H9 (cell line): ENCODE results near the gene WDR87. TPM values are rescaled to one million over a fixed set of nuclear protein-coding genes. Genes with fewer than 3 reads are reported as not detected.

Experiments used
- DNase-seq: peaks from one replicate; pipeline ENCODE4 v3.0.0-alpha.2; 2017
- H2AFZ ChIP-seq: one replicate; pipeline ENCODE4 v1.6.1; 2013; ENCODE audit warnings: mild to moderate bottlenecking, low read length, control low read depth, moderate library complexity
- H2AK5ac ChIP-seq: 2 replicates; pipeline ENCODE4 v1.6.1; 2013; ENCODE audit warnings: low read length, control low read depth, mixed read lengths; ENCODE audit not compliant: insufficient read length
- H2BK120ac ChIP-seq: one replicate; pipeline ENCODE4 v1.6.1; 2013; ENCODE audit warnings: low read depth, mild to moderate bottlenecking, low read length, control low read depth, inconsistent platforms; ENCODE audit not compliant: poor library complexity, severe bottlenecking
- H2BK12ac ChIP-seq: 2 replicates; pipeline ENCODE4 v1.6.1; 2013; ENCODE audit warnings: low read length, control low read depth, mixed read lengths, low read depth; ENCODE audit not compliant: insufficient read length
- H2BK15ac ChIP-seq: 2 replicates; pipeline ENCODE4 v1.6.1; 2013; ENCODE audit warnings: low read depth, low read length, control low read depth
- H2BK20ac ChIP-seq: one replicate; pipeline ENCODE4 v1.6.1; 2013; ENCODE audit warnings: low read depth, mild to moderate bottlenecking, low read length, control low read depth, inconsistent platforms; ENCODE audit not compliant: poor library complexity, severe bottlenecking
- H2BK5ac ChIP-seq: 2 replicates; pipeline ENCODE4 v1.6.1; 2013; ENCODE audit warnings: low read length, control low read depth, mixed read lengths; ENCODE audit not compliant: insufficient read length
- H3K14ac ChIP-seq: 2 replicates; pipeline ENCODE4 v1.6.1; 2013; ENCODE audit warnings: low read length, control low read depth; ENCODE audit not compliant: insufficient read depth
- H3K18ac ChIP-seq: 2 replicates; pipeline ENCODE4 v1.6.1; 2013; ENCODE audit warnings: low read depth, mild to moderate bottlenecking, mixed read lengths, low read length, control low read depth; ENCODE audit not compliant: insufficient read length
- H3K23ac ChIP-seq: 2 replicates; pipeline ENCODE4 v1.6.1; 2013; ENCODE audit warnings: low read length, control low read depth, mixed read lengths, low read depth; ENCODE audit not compliant: insufficient read length
- H3K23me2 ChIP-seq: 2 replicates; pipeline ENCODE4 v1.6.1; 2013; ENCODE audit warnings: low read depth, mild to moderate bottlenecking, mixed read lengths, low read length, control low read depth; ENCODE audit not compliant: insufficient read length, poor library complexity, severe bottlenecking
- H3K27ac ChIP-seq: 2 replicates; pipeline ENCODE4 v1.5.1; 2013; ENCODE audit warnings: low read length, control low read depth, mixed read lengths, low read depth; ENCODE audit not compliant: insufficient read length
- H3K27me3 ChIP-seq: 2 replicates; pipeline ENCODE4 v1.6.1; 2013; ENCODE audit warnings: low read length, control low read depth, inconsistent platforms; ENCODE audit not compliant: insufficient read depth
- H3K4ac ChIP-seq: 2 replicates; pipeline ENCODE4 v1.6.1; 2013; ENCODE audit warnings: low read depth, mild to moderate bottlenecking, control low read depth, inconsistent platforms, low read length, moderate library complexity
- H3K4me1 ChIP-seq: 2 replicates; pipeline ENCODE4 v1.6.1; 2013; ENCODE audit warnings: low read length, control low read depth, inconsistent platforms; ENCODE audit not compliant: insufficient read depth
- H3K4me2 ChIP-seq: 2 replicates; pipeline ENCODE4 v1.6.1; 2013; ENCODE audit warnings: low read length, control low read depth, mixed read lengths; ENCODE audit not compliant: insufficient read length, insufficient read depth
- H3K56ac ChIP-seq: 2 replicates; pipeline ENCODE4 v1.6.1; 2013; ENCODE audit warnings: low read depth, mild to moderate bottlenecking, mixed read lengths, low read length, control low read depth; ENCODE audit not compliant: insufficient read length
- H3K79me1 ChIP-seq: 2 replicates; pipeline ENCODE4 v1.6.1; 2013; ENCODE audit warnings: low read depth, mild to moderate bottlenecking, moderate library complexity, low read length, control low read depth, inconsistent platforms; ENCODE audit not compliant: insufficient read depth, poor library complexity, severe bottlenecking
- H3K79me2 ChIP-seq: 2 replicates; pipeline ENCODE4 v1.6.1; 2013; ENCODE audit warnings: low read length, control low read depth, inconsistent platforms; ENCODE audit not compliant: insufficient read depth
- H3K9ac ChIP-seq: 2 replicates; pipeline ENCODE4 v1.6.1; 2013; ENCODE audit warnings: low read length, control low read depth, mixed read lengths; ENCODE audit not compliant: insufficient read length; ENCODE audit errors: extremely low read depth
- H3K9me3 ChIP-seq: one replicate; pipeline ENCODE4 v1.6.1; 2013; ENCODE audit warnings: low read depth, low read length, inconsistent platforms; ENCODE audit not compliant: control insufficient read depth
- H3T11ph ChIP-seq: one replicate; pipeline ENCODE4 v1.6.1; 2013; ENCODE audit warnings: mild to moderate bottlenecking, low read length, control low read depth, inconsistent platforms
- H4K20me1 ChIP-seq: one replicate; pipeline ENCODE4 v1.6.1; 2013; ENCODE audit not compliant: control insufficient read depth, insufficient read length, insufficient read depth
- H4K5ac ChIP-seq: 2 replicates; pipeline ENCODE4 v1.6.1; 2013; ENCODE audit warnings: low read depth, mild to moderate bottlenecking, mixed read lengths, low read length, control low read depth; ENCODE audit not compliant: insufficient read length
- H4K8ac ChIP-seq: replicated peaks from 2 replicates; pipeline ENCODE4 v1.6.1; 2013; ENCODE audit warnings: low read length, control low read depth, mixed read lengths, low read depth; ENCODE audit not compliant: insufficient read length
- H4K91ac ChIP-seq: 2 replicates; pipeline ENCODE4 v1.6.1; 2013; ENCODE audit warnings: low read depth, mild to moderate bottlenecking, moderate library complexity, mixed read lengths, low read length, control low read depth; ENCODE audit not compliant: insufficient read length
- H3K27ac Mint-ChIP-seq, 3 experiments: 2 replicates in 2 of 3; 3 replicates in 1 of 3; pipeline ENCODE4 v1.8.0; 2020 to 2021; ENCODE audit warnings: mixed read lengths in 3 of 3, mild to moderate bottlenecking in 1 of 3, moderate library complexity in 1 of 3
- H3K27me3 Mint-ChIP-seq: 2 replicates; pipeline ENCODE4 v1.8.0; 2021; ENCODE audit warnings: low read depth, mild to moderate bottlenecking, moderate library complexity, mixed read lengths
- H3K36me3 Mint-ChIP-seq, 3 experiments: 2 replicates in 2 of 3; 3 replicates in 1 of 3; pipeline ENCODE4 v1.8.0; 2020 to 2021; ENCODE audit warnings: low read depth in 3 of 3, mixed read lengths in 3 of 3; ENCODE audit not compliant: insufficient read depth in 1 of 3
- H3K4me1 Mint-ChIP-seq, 2 experiments: 2 replicates each; pipeline ENCODE4 v1.8.0; 2020; ENCODE audit warnings: mixed read lengths in 2 of 2
- H3K4me3 Mint-ChIP-seq, 2 experiments: 2 replicates in 1 of 2; 3 replicates in 1 of 2; pipeline ENCODE4 v1.8.0; 2020 to 2021; ENCODE audit warnings: mild to moderate bottlenecking in 2 of 2, mixed read lengths in 2 of 2, moderate library complexity in 1 of 2
- H3K9me3 Mint-ChIP-seq, 2 experiments: 2 replicates in 1 of 2; 3 replicates in 1 of 2; pipeline ENCODE4 v1.8.0; 2020; ENCODE audit warnings: mild to moderate bottlenecking in 2 of 2, mixed read lengths in 2 of 2, moderate library complexity in 1 of 2
- WGBS: extraction: QIAGEN DNeasy Blood & Tissue Kit; methylation state at CpG from one replicate; pipeline ENCODE4 v1.1.7; 2013; ENCODE audit warnings: missing lambda C conversion rate, low lambda C conversion rate, mixed read lengths; ENCODE audit not compliant: insufficient read length; ENCODE audit errors: extremely low coverage; 5-methylcytosine and 5-hydroxymethylcytosine counted together
- total RNA-seq: library from RNA; stranded (reverse); gene quantifications from 2 replicates; pipeline ENCODE4 v1.2.1, GENCODE V29; 2021
- TF ChIP-seq, protein P1 (sequence below): fragments of 200-600 bp; sonication (generic); conservative IDR thresholded peaks from 3 replicates; pipeline ENCODE4 v1.8.0; 2021; ENCODE audit warnings: antibody characterized with exemption, mild to moderate bottlenecking

Gene WDR87
- total RNA-seq, 1 experiment from 2014 or later, result not detected

DNA sequence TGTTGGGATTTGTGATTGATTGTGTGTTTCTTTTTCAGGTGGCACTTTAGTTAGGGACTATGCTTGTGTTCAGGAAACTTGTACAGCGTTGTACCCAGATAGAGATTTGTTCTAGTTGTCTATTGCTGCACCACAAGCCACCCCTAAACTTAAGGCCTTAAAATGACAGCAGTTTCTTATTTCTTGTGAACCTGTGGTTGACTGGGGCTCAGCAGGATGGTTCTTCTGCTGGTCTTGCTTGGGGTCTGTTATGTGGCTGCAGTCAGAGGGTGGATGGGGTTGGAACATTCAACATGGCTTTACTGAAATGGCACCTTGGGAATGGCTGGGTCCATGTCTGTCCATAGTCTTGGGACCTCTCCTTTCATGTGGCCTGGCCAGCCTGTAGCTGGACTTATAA, 28.9 kb upstream of the WDR87 start:
- Histone ChIP-seq H3K18ac (no peak overlapping the region), H3K79me2 (peaks cover 6% of the 10 kb centered on the region; the same call in 1 of the 2 replicates), H3K27ac (no peak overlapping the region), H2BK15ac (no peak overlapping the region), H2BK12ac (no peak overlapping the region), H3K4me2 (no peak overlapping the region), H3K23me2 (peaks cover 5% of the 10 kb centered on the region), H2BK120ac (no peak overlapping the region), H3K9ac (no peak overlapping the region), H3T11ph (no peak overlapping the region), H3K27me3 (no peaks in the 10 kb centered on the region), H2AK5ac (no peak overlapping the region), H2AFZ (no peak overlapping the region), H3K56ac (no peak overlapping the region), H4K8ac (no peak overlapping the region), H4K20me1 (no peaks in the 10 kb centered on the region), H3K4me1 (peaks cover 7% of the 10 kb centered on the region), H2BK5ac (no peak overlapping the region), H3K4ac (no peak overlapping the region), H3K79me1 (peaks cover 12% of the 10 kb centered on the region), H4K91ac (no peak overlapping the region), H4K5ac (no peak overlapping the region), H3K14ac (no peak overlapping the region), H3K23ac (no peak overlapping the region), H3K9me3 (peaks cover 6% of the 10 kb centered on the region), H2BK20ac (no peak overlapping the region)
- Mint-ChIP-seq H3K27me3 (no peaks in the 10 kb centered on the region), H3K4me1 (peaks cover 31 to 37% of the 10 kb centered on the region in 2 experiments), H3K4me3 (no peak overlapping the region), H3K9me3 (peaks cover 25 to 26% of the 10 kb centered on the region in 2 experiments), H3K27ac (no peak overlapping the region), H3K36me3 (peaks cover 37 to 46% (median 38%) of the 10 kb centered on the region in 3 experiments)
- TF ChIP-seq, protein P1, sequence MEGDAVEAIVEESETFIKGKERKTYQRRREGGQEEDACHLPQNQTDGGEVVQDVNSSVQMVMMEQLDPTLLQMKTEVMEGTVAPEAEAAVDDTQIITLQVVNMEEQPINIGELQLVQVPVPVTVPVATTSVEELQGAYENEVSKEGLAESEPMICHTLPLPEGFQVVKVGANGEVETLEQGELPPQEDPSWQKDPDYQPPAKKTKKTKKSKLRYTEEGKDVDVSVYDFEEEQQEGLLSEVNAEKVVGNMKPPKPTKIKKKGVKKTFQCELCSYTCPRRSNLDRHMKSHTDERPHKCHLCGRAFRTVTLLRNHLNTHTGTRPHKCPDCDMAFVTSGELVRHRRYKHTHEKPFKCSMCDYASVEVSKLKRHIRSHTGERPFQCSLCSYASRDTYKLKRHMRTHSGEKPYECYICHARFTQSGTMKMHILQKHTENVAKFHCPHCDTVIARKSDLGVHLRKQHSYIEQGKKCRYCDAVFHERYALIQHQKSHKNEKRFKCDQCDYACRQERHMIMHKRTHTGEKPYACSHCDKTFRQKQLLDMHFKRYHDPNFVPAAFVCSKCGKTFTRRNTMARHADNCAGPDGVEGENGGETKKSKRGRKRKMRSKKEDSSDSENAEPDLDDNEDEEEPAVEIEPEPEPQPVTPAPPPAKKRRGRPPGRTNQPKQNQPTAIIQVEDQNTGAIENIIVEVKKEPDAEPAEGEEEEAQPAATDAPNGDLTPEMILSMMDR, result no peak
- no CpG with 5 or more reads among the region's 1 CpG for WGBS
- DNase-seq, result no peak
